Jurkat, Clone E6-1 (cell line): Measurements from ENCODE around the gene JAG2. TPM values are rescaled to one million over a fixed set of nuclear protein-coding genes. Genes with fewer than 3 reads are reported as not detected.

Experiments
- DNase-seq: peaks from one replicate; pipeline ENCODE4 v3.0.0-alpha.2; 2011; ENCODE audit warnings: low read depth, low spot score
- H3K4me3 ChIP-seq: 2 replicates; pipeline ENCODE4 v1.5.1; 2011; ENCODE audit warnings: mild to moderate bottlenecking, low read length, control low read depth, moderate library complexity
- polyA plus RNA-seq: library from polyadenylated mRNA; unstranded; fragments of >200 nt; gene quantifications from one replicate; pipeline ENCODE4 v1.2.1, GENCODE V29; 2012; ENCODE audit warnings: missing spikeins; ENCODE audit not compliant: insufficient read length, insufficient read depth

Gene JAG2
- 14.8 TPM for polyA plus RNA-seq

- peak; percentile 65 for DNase-seq
- H3K4me3 ChIP-seq, result peak within 1 kb of the TSS; percentile 27
These were observed at the start of gene JAG2 for GRCh38 chr14:105168496-105168978. TSS of gene JAG2 (minus strand) at chr14:105168776. CDS start at chr14:105168420, 356 bp downstream.

DNA sequence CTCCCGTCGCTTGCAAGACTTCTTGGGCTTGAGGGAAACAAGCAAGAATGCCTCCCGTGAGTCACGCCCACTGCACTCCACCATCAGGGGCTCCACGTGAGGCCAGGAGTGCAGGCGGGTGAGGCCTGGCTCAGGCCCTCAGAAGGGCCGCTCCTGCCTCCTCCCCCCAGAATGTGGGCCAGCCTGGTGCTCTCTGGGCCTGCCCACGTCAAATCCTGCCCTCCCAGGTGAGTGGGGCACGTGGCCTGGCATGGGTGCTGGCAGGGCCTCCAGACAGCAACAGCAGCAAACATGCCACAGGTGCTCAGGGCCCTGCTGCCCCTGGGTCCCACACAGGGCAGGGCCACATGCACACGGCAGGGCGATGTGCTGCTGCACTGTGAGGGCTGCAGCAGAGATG, 49.2 kb upstream of the JAG2 start:
- no peak overlapping the region for H3K4me3 ChIP-seq
- no peak for DNase-seq

DNA sequence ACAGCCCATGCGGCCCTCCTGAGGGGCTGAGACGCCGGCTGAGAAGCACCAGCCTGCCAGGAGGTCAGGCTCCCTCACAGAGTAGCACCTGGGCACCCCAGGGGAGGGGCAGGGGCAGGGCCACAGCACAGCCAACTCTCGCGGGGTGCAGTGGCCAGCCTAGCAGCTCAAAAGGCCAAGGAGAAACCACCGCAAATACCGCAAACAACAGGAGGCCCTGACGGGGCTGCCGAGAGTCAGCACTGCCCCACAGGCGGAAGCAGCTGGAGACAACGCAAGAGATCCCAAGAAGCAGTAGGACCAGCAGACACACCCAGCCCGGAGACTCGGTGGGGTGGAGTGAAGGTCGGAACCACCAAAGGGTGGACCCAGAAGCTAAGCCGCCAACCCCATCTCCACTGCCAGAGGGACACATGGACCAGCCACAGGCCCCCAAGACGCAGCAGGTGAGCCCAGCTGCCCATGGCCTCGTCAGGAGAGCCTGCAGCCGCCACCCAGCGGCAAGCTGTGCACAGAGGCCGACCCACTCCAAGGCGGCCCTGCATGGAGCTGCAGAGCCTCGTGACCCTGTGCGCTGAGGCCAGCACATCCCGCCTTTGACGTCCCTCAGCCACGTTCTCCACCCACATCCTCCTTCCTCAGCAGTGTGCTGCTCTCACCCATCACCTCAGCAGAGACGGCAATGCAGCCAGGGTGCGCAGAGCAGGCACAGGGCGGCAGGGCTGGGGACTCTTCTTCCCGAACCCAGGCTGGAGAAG, 48.1 kb upstream of the JAG2 start:
- DNase-seq, result no peak
- H3K4me3 ChIP-seq, result no peak overlapping the region

DNA sequence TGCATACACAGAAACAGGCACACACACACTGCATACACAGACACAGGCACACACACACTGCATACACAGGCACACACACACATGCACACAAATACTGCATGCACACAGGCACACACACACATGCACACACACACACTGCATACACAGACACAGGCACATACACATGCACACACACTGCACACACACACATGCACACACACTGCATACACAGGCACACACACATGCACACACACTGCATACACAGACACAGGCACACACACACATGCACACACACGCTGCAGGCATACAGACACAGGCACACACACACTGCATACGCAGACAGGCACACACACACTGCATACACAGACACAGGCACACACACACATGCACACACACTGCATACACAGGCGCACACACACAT, 47.0 kb upstream of the JAG2 start:
- H3K4me3 ChIP-seq, result no peak overlapping the region
- DNase-seq, result no peak

DNA sequence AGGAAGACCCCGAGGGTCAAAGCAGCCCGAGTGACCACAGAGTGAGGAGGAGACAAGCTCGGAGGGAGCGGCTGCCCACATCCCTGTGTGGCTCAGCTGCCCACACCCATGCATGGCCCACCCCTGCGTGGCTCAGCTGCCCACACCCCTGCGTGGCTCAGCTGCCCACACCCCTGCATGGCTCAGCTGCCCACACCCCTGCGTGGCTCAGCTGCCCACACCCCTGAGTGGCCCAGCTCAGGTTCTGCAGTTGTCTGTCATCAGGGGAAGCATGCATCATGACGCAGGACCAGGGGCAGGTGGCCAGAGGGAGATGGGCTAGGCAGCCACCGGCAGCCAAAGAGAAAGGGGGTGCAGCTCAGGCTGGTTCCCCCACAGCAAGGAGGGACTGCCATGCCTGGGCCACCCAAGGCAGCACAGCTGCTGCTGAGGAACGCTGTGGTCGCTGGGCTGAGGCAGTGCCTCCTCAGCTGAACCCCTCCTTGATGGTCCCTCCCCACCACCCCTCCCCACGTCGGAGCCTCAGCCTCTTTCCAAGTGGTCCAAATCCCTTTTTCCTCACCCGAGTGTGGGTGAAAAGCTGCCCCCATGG, 45.8 kb upstream of the JAG2 start:
- no peak for DNase-seq
- no peak overlapping the region for H3K4me3 ChIP-seq

DNA sequence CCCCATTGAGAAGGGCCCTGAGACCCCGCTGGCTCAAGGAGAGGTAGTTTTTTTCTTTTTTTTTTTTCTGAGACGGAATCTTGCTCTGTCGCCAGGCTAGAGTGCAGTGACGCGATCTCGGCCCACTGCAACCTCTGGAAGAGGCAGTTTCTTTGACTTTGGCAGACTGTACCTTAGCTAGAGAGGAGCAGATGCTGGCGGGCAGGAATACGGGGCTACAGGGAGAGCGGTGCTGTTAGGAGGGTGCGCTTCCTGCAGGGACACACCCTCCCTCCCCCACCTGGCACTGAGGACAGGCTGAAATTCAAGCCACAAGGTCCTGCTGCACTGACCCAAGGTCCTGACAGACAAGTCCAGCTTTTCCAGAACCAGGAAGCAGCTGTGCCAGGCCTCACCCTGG, 44.8 kb upstream of the JAG2 start:
- H3K4me3 ChIP-seq, result no peak overlapping the region
- no peak for DNase-seq

GRCh38 chr14:105212541-105213300, 44.1 kb upstream of the JAG2 start:
- no peak for DNase-seq
- no peak overlapping the region for H3K4me3 ChIP-seq

DNA sequence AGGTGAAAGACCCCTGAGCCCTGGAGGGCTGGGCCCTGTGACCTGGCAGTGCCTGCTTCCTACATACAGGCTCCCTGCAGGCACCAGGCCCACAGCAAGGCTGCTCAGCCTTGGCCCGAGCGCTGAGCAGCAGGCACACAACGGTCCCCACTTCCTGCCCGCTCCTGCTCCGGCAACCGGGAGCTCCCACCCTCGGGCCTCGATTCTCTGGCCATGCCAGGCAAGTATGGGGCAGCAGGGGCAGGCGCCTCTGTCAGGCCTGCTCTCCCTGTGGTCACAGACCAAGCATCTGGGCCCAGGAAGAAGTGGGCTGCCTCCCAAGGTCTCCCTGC, 43.1 kb upstream of the JAG2 start:
- H3K4me3 ChIP-seq, result no peak overlapping the region
- no peak for DNase-seq

- no peak overlapping the region for H3K4me3 ChIP-seq
These were observed 42.6 kb upstream of the JAG2 start for GRCh38 chr14:105211086-105211757.

GRCh38 chr14:105210266-105211025, 41.9 kb upstream of the JAG2 start:
- no peak overlapping the region for H3K4me3 ChIP-seq
- no peak for DNase-seq

More at GRCh38 chr14:105211086-105211757, 42.6 kb upstream of the JAG2 start:
- no peak for DNase-seq

DNA sequence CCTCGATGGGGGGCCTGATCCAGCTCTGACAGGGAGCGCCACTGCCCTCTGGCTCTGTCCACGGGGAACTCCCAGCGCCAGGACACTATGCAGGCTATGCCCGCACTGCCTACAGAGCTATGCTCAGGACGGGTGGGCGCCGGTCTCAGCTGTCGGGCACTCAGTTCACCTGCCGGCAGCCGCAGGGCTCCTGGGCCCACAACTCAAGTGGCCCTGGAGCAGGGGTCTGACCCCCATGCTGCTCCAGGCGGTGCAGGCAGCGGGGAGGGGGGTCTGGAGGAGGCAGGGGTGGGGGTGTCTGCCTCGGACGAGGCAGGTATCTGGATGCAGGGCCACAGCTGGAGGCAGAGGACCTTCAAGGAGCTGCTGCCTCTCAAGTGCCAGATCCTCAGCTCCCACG, 41.1 kb upstream of the JAG2 start:
- no peak for DNase-seq
- H3K4me3 ChIP-seq, result no peak overlapping the region

DNA sequence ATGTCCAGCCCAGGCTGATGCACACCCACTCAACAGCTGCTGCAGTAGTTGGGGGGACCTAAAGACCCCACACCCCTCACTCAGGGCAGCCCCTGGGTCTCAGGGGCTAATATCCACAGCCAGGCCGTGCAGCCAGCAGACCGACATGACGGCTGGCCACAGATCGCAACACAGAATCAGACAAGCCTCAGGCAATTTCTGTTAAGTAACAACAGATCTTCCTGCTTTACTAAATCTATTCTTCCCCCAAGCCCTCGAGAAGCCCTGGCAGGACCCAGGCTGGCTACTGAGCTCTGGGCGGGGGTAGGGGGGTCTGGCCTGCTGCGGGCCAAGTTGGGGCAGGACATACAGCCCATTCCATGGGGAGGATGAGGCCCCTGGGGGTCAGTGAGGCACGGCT, 40.5 kb upstream of the JAG2 start:
- no peak for DNase-seq
- H3K4me3 ChIP-seq, result no peak overlapping the region

GRCh38 chr14:105208738-105209075, 40.1 kb upstream of the JAG2 start:
- H3K4me3 ChIP-seq, result no peak overlapping the region
- DNase-seq, result no peak

DNA sequence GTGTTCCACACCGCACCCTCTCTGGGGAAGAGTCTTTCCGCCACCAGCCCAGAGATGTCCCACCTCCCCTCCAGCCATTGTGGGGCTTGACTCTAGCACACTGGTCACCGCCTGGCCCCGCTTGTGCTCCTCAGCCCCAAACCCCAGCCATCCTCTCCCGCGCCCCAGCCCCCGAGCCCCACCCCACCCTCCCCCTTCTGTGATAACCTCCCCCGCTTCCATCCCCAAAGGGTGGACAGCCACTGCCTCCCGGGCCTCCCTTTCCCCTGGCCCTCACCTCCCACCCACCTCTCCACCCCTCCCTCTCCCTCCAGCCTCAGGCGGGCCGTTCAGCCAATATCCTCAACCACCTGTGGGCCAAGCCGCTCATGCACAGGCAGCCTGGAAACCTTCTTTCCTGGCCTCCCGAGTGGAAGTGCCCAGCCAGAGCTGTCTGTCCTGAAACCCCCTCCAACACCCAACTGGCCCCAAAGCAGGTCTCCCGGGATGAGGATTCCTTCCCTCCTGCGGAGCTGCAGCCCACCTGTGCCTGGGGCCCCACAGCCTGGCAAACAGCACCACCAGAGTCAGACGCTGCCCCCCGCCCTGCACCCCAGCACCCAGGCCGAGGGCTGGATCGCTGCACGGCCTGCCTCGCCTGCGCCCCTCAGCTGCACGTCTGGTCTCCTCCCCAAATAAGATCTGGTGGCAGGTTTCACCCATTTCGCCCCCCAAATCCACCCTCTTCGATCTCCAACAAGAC, 39.6 kb upstream of the JAG2 start:
- no peak overlapping the region for H3K4me3 ChIP-seq
- DNase-seq, result no peak

DNA sequence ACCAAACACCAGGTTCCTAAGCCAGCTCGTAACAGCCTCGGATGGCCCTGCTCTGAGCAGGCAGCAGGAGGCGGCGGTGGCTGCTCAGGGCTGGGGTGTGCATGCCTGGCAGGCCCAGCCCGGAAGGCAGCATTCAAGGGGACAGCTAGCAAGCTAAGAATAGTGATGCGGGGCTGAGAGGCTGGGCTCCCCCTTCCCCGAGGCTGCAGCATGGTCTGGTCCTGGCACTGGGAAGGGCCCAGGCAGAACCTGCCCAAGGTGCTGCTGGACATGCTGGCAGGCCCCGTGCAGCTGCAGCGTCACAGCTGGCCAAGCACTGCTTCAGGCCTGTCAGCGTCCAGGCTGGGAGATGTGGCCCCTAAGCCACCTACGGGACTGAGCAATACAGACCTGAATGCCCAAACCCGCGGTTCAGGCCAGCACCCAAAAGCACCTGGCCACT, 38.9 kb upstream of the JAG2 start:
- H3K4me3 ChIP-seq, result no peak overlapping the region
- no peak for DNase-seq

GRCh38 chr14:105206873-105207272, 38.3 kb upstream of the JAG2 start:
- no peak for DNase-seq
- H3K4me3 ChIP-seq, result no peak overlapping the region

DNA sequence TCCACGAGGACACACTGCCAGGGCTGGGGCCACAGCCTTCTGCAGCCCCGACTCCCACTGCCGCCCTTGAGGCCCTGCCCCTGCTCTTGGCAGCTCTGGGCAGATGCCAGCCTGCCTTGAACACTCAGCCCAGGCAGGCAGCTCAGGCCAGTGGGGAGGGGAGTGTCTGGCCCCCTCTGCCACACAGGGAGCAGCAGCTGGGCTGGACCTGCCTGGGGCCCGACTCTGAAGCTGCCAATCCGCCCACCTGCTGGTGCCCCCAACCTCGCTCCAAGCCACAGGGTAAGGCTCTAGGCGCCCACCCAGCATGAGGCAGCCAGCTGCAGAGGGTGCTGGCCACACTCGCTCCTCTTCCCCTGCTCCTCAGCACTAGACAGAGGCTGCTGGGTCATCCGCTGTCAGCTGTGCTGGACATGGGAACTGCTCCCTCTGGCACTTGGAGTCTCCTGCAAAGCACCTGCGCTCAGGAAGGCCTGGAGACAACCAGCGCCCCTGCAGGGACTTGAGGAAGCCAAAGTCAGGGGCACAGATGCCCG, 37.2 kb upstream of the JAG2 start:
- H3K4me3 ChIP-seq, result no peak overlapping the region
- no peak for DNase-seq
